ENCODE measurements around the gene SORCS3.

DNA sequence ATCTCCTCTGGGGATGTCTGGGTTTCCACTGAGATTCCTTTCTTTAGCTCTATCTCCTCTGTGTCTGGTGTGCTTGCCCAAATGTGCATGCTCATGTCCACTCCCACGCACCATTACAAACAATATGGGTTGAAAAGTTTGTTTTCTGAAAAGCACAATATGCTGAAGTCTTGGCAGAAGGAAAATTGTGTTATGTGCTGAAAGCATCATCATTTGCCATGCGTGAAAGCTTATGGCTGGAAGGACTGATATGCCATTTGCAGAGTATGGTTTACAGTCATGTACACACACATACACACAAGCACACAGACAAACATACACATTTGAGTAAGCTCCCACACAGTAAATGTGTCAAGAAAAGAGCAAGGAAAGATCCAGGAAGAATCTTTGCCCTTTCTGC is 231.6 kb downstream of the SORCS3 start:
- TF ChIP-seq, protein P1, sequence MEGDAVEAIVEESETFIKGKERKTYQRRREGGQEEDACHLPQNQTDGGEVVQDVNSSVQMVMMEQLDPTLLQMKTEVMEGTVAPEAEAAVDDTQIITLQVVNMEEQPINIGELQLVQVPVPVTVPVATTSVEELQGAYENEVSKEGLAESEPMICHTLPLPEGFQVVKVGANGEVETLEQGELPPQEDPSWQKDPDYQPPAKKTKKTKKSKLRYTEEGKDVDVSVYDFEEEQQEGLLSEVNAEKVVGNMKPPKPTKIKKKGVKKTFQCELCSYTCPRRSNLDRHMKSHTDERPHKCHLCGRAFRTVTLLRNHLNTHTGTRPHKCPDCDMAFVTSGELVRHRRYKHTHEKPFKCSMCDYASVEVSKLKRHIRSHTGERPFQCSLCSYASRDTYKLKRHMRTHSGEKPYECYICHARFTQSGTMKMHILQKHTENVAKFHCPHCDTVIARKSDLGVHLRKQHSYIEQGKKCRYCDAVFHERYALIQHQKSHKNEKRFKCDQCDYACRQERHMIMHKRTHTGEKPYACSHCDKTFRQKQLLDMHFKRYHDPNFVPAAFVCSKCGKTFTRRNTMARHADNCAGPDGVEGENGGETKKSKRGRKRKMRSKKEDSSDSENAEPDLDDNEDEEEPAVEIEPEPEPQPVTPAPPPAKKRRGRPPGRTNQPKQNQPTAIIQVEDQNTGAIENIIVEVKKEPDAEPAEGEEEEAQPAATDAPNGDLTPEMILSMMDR (IDR thresholded peaks at IDR 0.05 in 4 of 5, conservative IDR thresholded peaks at IDR 0.05 in 1 of 5) = no peak
- TF ChIP-seq POLR2A (IDR thresholded peaks at IDR 0.05) = no peak
